Effector memory CD4-positive, alpha-beta T cell (primary cell): ENCODE data around the gene HIRA.

Experiments used
- DNase-seq, 3 donors: peaks; one replicate each; pipeline ENCODE4 v3.0.0-alpha.2; 2020
- H3K27ac ChIP-seq: 2 replicates; pipeline ENCODE4 v1.7.0; 2013; ENCODE audit warnings: mild to moderate bottlenecking, low read length, moderate library complexity; ENCODE audit not compliant: insufficient read depth, poor library complexity, severe bottlenecking
- H3K27me3 ChIP-seq: replicated peaks from 2 replicates; pipeline ENCODE4 v1.7.0; 2013; ENCODE audit warnings: mild to moderate bottlenecking, low read length; ENCODE audit not compliant: insufficient read depth, control insufficient read depth, poor library complexity, severe bottlenecking
- H3K36me3 ChIP-seq: 2 replicates; pipeline ENCODE4 v1.7.0; 2013; ENCODE audit warnings: mild to moderate bottlenecking, low read length, moderate library complexity; ENCODE audit not compliant: control insufficient read depth, insufficient read depth
- H3K4me1 ChIP-seq: 2 replicates; pipeline ENCODE4 v1.7.0; 2013; ENCODE audit warnings: low read length, mild to moderate bottlenecking; ENCODE audit not compliant: control insufficient read depth, insufficient read depth, poor library complexity, severe bottlenecking
- H3K4me3 ChIP-seq: 2 replicates; pipeline ENCODE4 v1.7.0; 2013; ENCODE audit warnings: low read length, low read depth, mild to moderate bottlenecking; ENCODE audit not compliant: insufficient read depth, poor library complexity, severe bottlenecking
- H3K9me3 ChIP-seq: 2 replicates; pipeline ENCODE4 v1.7.0; 2013; ENCODE audit warnings: mild to moderate bottlenecking, low read length, moderate library complexity; ENCODE audit not compliant: control insufficient read depth

HIRA gene

GRCh38 chr22:19351604-19352003, 79.9 kb downstream of the HIRA start:
- DNase-seq = no peak
- no peaks in the 10 kb centered on the region for H3K9me3 ChIP-seq
- no peak overlapping the region for H3K27ac ChIP-seq
- peaks cover 77% of the 10 kb centered on the region for H3K36me3 ChIP-seq
- no peaks in the 10 kb centered on the region for H3K4me1 ChIP-seq
- no peak overlapping the region for H3K4me3 ChIP-seq
- H3K27me3 ChIP-seq = no peaks in the 10 kb centered on the region

GRCh38 chr22:19350947-19351346, 80.6 kb downstream of the HIRA start:
- Histone ChIP-seq H3K4me3 (no peak overlapping the region), H3K27me3 (no peaks in the 10 kb centered on the region), H3K4me1 (no peaks in the 10 kb centered on the region), H3K36me3 (peaks cover 75% of the 10 kb centered on the region), H3K9me3 (no peaks in the 10 kb centered on the region), H3K27ac (no peak overlapping the region)
- DNase-seq = no peak

- DNase-seq = no peak
- peaks cover 76% of the 10 kb centered on the region for H3K36me3 ChIP-seq
- H3K27ac ChIP-seq = no peak overlapping the region
- H3K9me3 ChIP-seq = no peaks in the 10 kb centered on the region
- no peaks in the 10 kb centered on the region for H3K27me3 ChIP-seq
- no peak overlapping the region for H3K4me3 ChIP-seq
- H3K4me1 ChIP-seq = no peaks in the 10 kb centered on the region
Measured at GRCh38 chr22:19350476-19350859, 81.1 kb downstream of the HIRA start.

DNA sequence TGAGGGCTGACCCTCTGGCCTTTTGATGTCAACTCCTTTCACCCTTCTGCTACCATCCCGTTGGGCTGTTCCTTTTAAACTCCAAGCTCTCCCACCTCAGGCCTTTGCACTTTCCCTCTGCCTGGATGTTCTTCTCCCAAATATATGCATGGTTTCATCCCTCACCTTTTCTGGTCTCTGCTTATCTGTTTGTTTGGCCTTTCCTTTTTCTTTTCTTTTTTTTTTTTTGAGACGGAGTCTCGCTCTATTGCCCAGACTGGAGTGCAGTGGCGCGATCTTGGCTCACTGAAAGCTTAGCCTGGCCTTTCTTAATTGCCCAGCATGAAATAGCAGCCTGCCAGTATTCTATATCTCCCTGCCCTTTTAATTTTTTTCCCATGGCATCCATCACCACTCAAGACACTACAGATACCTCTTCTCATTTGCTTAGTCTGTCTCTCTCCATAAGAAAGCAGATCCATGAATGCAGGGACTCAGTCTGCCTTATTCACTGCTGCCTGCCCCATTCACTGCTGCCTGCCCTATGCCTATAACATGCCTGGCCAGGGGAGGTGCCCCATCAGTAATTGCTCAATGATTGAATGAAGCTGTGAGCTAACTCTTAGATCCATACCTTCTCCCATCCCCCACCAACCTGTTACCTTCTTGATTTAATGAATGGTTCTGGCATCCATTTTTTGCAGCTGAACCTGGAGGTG, 81.6 kb downstream of the HIRA start:
- Histone ChIP-seq H3K27me3 (no peaks in the 10 kb centered on the region), H3K4me1 (no peaks in the 10 kb centered on the region), H3K9me3 (no peaks in the 10 kb centered on the region), H3K4me3 (no peak overlapping the region), H3K36me3 (peaks cover 71% of the 10 kb centered on the region), H3K27ac (no peak overlapping the region)
- DNase-seq = no peak

GRCh38 chr22:19346677-19347265, 84.8 kb downstream of the HIRA start:
- Histone ChIP-seq H3K27me3 (no peaks in the 10 kb centered on the region), H3K9me3 (no peaks in the 10 kb centered on the region), H3K4me3 (no peak overlapping the region), H3K36me3 (peaks cover 42% of the 10 kb centered on the region), H3K4me1 (no peaks in the 10 kb centered on the region), H3K27ac (no peak overlapping the region)
- DNase-seq = no peak

GRCh38 chr22:19344420-19344819, 87.1 kb downstream of the HIRA start:
- H3K4me1 ChIP-seq = no peaks in the 10 kb centered on the region
- peaks cover 40% of the 10 kb centered on the region for H3K36me3 ChIP-seq
- H3K27ac ChIP-seq = no peak overlapping the region
- no peak for DNase-seq
- H3K4me3 ChIP-seq = no peak overlapping the region
- H3K9me3 ChIP-seq = no peaks in the 10 kb centered on the region
- H3K27me3 ChIP-seq = no peaks in the 10 kb centered on the region

DNA sequence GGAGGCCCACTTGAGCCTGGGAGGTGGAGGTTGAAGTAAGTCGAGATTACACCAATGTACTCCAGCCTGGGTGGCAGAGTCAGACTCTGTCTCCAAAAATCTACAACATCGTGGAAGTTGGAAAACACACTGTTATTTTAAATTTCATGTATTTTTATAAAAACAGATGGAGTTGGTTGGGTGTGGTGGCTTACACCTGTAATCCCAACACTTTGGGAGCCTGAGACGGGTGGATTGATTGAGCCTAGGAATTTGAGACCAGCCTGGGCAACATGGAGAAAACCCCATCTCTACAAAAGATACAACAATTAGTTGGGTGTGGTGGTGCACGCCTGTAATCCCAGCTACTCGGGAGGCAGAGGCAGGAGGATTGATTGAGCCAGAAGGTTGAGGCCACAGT, 88.1 kb downstream of the HIRA start:
- no peaks in the 10 kb centered on the region for H3K4me1 ChIP-seq
- peaks cover 4% of the 10 kb centered on the region for H3K9me3 ChIP-seq
- no peak for DNase-seq
- H3K4me3 ChIP-seq = no peak overlapping the region
- H3K36me3 ChIP-seq = peaks cover 37% of the 10 kb centered on the region
- no peaks in the 10 kb centered on the region for H3K27me3 ChIP-seq
- H3K27ac ChIP-seq = no peak overlapping the region

DNA sequence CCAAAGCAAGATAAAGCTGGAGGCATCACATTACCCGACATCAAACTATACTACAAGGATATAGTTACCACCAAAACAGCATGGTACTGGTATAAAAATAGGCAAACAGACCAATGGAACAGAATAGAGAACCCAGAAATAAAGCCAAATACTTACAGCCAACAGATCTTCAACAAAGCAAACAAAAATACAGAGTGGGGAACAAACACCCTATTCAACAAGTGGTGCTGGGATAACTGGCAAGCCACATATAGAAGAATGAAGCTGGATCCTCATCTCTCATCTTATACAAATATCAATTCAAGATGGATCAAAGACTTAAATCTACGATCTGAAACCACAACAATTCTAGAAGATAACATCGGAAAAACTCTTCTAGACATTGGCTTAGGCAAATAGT, 90.0 kb downstream of the HIRA start:
- H3K27ac ChIP-seq = no peak overlapping the region
- H3K4me3 ChIP-seq = no peak overlapping the region
- H3K36me3 ChIP-seq = peaks cover 41% of the 10 kb centered on the region
- DNase-seq = no peak
- H3K4me1 ChIP-seq = no peaks in the 10 kb centered on the region
- peaks cover 9% of the 10 kb centered on the region for H3K9me3 ChIP-seq
- no peaks in the 10 kb centered on the region for H3K27me3 ChIP-seq

- no peak for DNase-seq
- peaks cover 9% of the 10 kb centered on the region for H3K9me3 ChIP-seq
- no peak overlapping the region for H3K4me3 ChIP-seq
- H3K27me3 ChIP-seq = no peaks in the 10 kb centered on the region
- no peak overlapping the region for H3K27ac ChIP-seq
- no peaks in the 10 kb centered on the region for H3K4me1 ChIP-seq
- H3K36me3 ChIP-seq = peaks cover 65% of the 10 kb centered on the region
Measured at GRCh38 chr22:19337137-19337536, 94.4 kb downstream of the HIRA start.

DNA sequence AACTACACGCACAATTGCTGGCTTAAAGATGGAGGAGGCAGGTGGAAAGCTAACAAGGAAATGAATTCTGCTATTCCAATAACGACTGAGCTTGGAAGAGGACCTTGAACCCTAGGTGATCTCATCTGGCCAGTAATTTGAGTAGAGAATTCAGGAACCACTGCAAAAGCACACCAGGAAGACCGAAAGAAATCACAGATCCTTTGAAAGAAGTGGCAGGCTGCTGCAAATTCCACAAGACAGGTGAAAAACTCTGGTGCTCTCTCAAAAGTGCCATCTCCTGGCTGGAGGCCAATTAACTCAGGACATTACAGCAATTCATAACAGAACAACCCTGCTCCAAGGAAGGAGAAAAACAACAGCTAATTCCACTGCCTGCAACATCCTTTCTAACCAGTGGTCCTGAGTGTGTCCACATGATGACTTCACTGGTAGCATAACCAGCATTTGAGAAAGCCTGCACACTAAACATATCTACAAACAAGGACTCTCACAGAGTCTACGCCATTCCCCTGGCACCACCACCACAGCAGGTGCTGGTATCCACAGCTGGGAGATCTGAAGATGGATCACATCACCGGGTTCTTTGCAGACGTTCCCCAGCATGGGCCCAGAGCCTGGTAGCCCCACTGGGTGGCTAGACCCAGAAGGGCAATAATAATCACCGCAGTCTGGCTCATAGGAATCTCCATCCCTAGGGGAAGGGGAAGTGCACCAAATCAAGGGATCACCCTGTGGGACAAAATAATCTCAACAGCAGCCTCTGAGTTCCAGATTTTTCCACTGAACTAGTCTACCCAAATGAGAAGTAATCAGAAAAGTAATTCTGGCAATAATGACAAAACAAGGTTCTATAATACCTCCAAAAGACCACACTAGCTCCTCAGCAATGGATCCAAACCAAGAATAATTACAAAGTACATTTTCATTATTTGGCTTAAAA, 95.1 kb downstream of the HIRA start:
- DNase-seq = no peak

More for the DNA sequence above, 95.1 kb downstream of the HIRA start:
- no peak overlapping the region for H3K4me3 ChIP-seq
- no peak overlapping the region for H3K27ac ChIP-seq
- no peaks in the 10 kb centered on the region for H3K4me1 ChIP-seq
- H3K36me3 ChIP-seq = peaks cover 68% of the 10 kb centered on the region
- H3K9me3 ChIP-seq = peaks cover 9% of the 10 kb centered on the region
- no peaks in the 10 kb centered on the region for H3K27me3 ChIP-seq
